Esophagus (tissue), 2 donors: ENCODE data around the gene NKX1-1. TPM values are rescaled to one million over a fixed set of nuclear protein-coding genes. Genes with fewer than 3 reads are reported as not detected.

Experiments used
- H3K27ac ChIP-seq, 2 donors: one replicate each; pipeline ENCODE4 v1.5.1; 2013; ENCODE audit warnings: low read depth in 2 of 2, mild to moderate bottlenecking in 2 of 2, inconsistent platforms in 1 of 2, low read length in 1 of 2, moderate library complexity in 1 of 2
- H3K27me3 ChIP-seq, 2 donors: one replicate each; pipeline ENCODE4 v1.6.1; 2013; ENCODE audit warnings: low read length in 2 of 2, control low read depth in 1 of 2, mild to moderate bottlenecking in 1 of 2; ENCODE audit not compliant: insufficient read depth in 2 of 2, control insufficient read depth in 1 of 2
- H3K36me3 ChIP-seq, 2 donors: one replicate each; pipeline ENCODE4 v1.6.1; 2013; ENCODE audit warnings: low read length in 1 of 2; ENCODE audit not compliant: control insufficient read depth in 2 of 2, insufficient read depth in 2 of 2
- H3K4me1 ChIP-seq, 2 donors: one replicate each; pipeline ENCODE4 v1.6.1; 2013; ENCODE audit warnings: low read length in 1 of 2; ENCODE audit not compliant: control insufficient read depth in 2 of 2, insufficient read depth in 2 of 2
- H3K4me3 ChIP-seq, 2 donors: one replicate each; pipeline ENCODE4 v1.5.1; 2013; ENCODE audit warnings: low read length in 2 of 2, mild to moderate bottlenecking in 2 of 2, low read depth in 1 of 2, moderate library complexity in 1 of 2
- H3K9me3 ChIP-seq, 2 donors: one replicate each; pipeline ENCODE4 v1.6.1; 2013; ENCODE audit warnings: mild to moderate bottlenecking in 2 of 2, low read depth in 1 of 2, low read length in 1 of 2, moderate library complexity in 1 of 2; ENCODE audit not compliant: control insufficient read depth in 2 of 2, insufficient read depth in 1 of 2
- WGBS, 2 donors: extraction: QIAGEN DNeasy Blood & Tissue Kit; methylation state at CpG; one replicate each; pipeline ENCODE4 v1.1.7; 2013; 5-methylcytosine and 5-hydroxymethylcytosine counted together
- polyA plus RNA-seq, 2 donors: library from polyadenylated mRNA; stranded (reverse); fragments of 200-250 nt; gene quantifications; one replicate each; pipeline ENCODE4 v1.2.3, GENCODE V29; 2013
- donor health status: healthy with polysubstance abuse.
- donor health status: Bipolar disorder and iron deficiency.

The NKX1-1 gene
- not detected for polyA plus RNA-seq

DNA sequence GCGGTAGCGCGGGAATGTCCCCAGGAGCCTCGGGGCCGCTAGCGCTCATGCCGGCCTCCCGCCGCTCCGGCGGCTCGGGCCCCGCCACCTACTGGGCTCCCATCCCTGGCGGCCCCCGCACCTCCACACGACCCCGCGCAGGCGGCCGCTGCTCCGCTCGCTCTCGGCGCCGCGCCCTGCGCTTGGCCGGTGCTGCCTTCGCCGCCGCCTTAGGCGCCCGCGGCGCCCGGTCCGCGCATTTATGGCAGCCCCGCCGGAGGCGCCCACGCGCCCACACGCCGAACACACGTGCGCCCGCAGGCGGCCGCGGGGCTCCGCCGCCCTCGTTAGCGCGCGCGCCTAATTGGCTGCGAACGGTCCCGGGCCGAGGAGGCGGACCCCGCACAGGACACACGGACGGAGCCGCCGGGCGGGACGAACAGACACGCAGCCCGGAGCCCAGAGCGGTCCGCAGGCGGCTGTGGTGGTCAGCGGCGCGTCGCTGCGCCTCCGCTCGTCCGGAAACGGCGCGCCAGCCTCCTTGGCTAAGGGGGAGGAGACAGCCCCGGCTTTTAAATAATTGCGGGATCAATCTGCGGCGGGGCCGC is at the start of gene NKX1-1:
Gene NKX1-1 (minus strand): TSS at position 49 of the 587 bp plus-strand sequence. CDS start 0 bp downstream, at position 49.
- no peak within 1 kb of the TSS for H3K4me3 ChIP-seq
- WGBS, 2 donors = 2 to 7% methylated on average over 30 to 91 of the region's 91 CpGs
- H3K4me1 ChIP-seq = peaks cover 9 to 20% of the 10 kb centered on the region in 2 donors

DNA sequence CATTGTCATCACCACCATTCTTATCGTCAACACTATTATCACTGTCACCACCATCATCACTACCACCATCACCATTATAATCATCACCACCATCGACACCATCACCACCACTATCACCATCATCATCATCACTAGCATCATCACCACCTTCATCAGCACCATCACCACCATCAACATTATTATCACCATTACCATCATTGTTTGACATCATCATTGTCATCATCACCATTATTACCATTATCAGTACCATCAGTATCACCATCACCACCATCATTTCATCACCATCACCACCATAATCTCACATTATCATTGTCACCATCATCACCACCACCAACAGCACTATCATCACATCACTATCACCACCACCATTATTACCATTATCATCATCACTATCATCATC is 47.5 kb upstream of the NKX1-1 start:
- H3K27ac ChIP-seq = no peak overlapping the region
- WGBS, 2 donors = 86 to 94% methylated on average over 2 of the region's 2 CpGs
- H3K36me3 ChIP-seq = no peaks in the 10 kb centered on the region
- H3K9me3 ChIP-seq = peaks cover 0 to 7% of the 10 kb centered on the region in 2 donors
- no peaks in the 10 kb centered on the region for H3K4me1 ChIP-seq
- H3K27me3 ChIP-seq = peaks cover 0 to 3% of the 10 kb centered on the region in 2 donors
- H3K4me3 ChIP-seq = no peak overlapping the region

More for the DNA sequence above, at the start of gene NKX1-1:
- Histone ChIP-seq H3K36me3 (no peaks in the 10 kb centered on the region), H3K27me3 (peaks cover 8 to 51% of the 10 kb centered on the region in 2 donors), H3K27ac (no peak within 1 kb of the TSS), H3K9me3 (peaks cover 0 to 8% of the 10 kb centered on the region in 2 donors)

DNA sequence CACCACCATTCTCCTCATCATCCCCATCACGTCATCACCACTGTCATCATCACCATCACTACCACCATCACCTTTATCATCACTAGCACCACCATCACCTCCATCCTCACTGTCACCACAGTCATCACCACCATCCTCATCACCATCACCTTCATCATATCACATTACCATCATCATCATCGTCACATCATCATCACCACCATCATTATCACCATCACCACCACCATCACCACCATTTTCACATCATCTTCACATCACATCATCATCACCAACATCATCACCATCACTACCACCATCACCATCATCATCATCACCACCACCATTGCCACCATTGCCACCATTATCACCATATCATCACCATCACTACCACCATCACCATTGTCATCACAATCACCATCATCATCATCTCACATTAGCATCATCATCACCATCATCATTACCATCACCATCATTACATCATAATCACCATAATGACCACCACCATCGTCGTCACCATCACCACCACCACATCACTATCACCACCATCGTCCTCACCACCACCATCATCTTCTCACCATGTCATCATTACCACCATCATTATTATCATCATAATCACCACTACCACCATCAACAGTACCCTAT is 46.3 kb upstream of the NKX1-1 start:
- 60 to 71% methylated on average over 5 of the region's 5 CpGs for WGBS, 2 donors
- Histone ChIP-seq H3K36me3 (no peaks in the 10 kb centered on the region), H3K4me1 (no peaks in the 10 kb centered on the region), H3K27ac (no peak overlapping the region), H3K27me3 (peaks cover 0 to 3% of the 10 kb centered on the region in 2 donors), H3K9me3 (peaks cover 0 to 7% of the 10 kb centered on the region in 2 donors), H3K4me3 (no peak overlapping the region)

DNA sequence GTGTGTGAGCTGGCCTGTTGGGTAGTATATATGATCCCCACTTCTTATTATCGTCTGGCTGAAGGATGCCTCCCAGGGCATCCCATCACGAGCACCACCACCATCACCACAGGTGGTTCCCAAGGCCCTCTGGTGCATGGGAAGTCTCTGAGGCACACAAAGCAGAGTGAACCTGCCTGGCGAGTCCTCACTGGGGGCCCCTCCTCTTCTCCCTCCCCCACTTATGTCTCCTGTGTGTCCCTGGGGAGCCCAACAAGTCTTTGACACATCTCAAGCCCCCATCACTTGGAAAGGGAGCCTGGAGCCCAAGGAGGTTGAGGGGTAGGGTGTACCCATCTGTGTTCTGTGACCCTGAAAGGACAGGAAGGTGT is 45.5 kb upstream of the NKX1-1 start:
- H3K4me3 ChIP-seq = no peak overlapping the region
- H3K27ac ChIP-seq = no peak overlapping the region
- no peaks in the 10 kb centered on the region for H3K36me3 ChIP-seq
- H3K27me3 ChIP-seq = peaks cover 0 to 3% of the 10 kb centered on the region in 2 donors
- H3K4me1 ChIP-seq = peaks cover 0 to 2% of the 10 kb centered on the region in 2 donors
- WGBS, 2 donors = 65 to 70% methylated on average over 3 of the region's 3 CpGs
- H3K9me3 ChIP-seq = peaks cover 0 to 7% of the 10 kb centered on the region in 2 donors

DNA sequence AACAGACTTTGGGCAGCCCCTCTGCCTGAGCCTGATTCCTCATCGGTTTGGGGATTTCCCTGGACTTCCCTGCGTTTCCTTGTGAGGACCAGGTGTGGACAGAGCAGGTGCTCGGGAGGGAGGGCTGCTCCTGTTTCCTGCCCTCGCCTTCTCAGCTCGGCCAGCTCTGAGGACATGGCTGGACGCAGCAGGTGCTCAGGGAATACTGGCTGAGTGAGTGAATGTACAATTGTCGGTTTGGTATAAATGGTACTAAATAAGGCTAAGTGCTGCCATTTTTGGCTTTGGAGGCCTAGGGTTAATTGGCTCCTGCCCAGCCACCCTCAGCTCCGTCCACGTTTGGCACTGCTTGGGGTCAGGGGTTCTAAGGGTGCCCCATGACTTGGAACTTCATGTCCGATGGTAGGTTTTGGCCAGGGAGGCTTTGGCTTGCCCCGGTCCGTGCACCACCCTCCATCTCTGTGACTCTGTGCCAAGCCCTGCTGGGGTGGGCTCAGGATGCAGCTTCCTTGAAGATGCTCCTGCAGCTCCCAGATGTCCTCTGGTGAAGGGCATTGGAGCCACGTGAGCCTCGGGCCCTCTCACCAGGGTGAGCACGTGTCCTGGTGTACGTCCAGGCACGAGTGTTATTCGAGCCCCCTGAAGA is 45.0 kb upstream of the NKX1-1 start:
- Histone ChIP-seq H3K4me1 (peaks cover 0 to 2% of the 10 kb centered on the region in 2 donors), H3K27me3 (no peaks in the 10 kb centered on the region), H3K36me3 (no peaks in the 10 kb centered on the region), H3K27ac (no peak overlapping the region), H3K9me3 (peaks cover 0 to 7% of the 10 kb centered on the region in 2 donors), H3K4me3 (no peak overlapping the region)
- 72 to 79% methylated on average over 18 of the region's 18 CpGs for WGBS, 2 donors

DNA sequence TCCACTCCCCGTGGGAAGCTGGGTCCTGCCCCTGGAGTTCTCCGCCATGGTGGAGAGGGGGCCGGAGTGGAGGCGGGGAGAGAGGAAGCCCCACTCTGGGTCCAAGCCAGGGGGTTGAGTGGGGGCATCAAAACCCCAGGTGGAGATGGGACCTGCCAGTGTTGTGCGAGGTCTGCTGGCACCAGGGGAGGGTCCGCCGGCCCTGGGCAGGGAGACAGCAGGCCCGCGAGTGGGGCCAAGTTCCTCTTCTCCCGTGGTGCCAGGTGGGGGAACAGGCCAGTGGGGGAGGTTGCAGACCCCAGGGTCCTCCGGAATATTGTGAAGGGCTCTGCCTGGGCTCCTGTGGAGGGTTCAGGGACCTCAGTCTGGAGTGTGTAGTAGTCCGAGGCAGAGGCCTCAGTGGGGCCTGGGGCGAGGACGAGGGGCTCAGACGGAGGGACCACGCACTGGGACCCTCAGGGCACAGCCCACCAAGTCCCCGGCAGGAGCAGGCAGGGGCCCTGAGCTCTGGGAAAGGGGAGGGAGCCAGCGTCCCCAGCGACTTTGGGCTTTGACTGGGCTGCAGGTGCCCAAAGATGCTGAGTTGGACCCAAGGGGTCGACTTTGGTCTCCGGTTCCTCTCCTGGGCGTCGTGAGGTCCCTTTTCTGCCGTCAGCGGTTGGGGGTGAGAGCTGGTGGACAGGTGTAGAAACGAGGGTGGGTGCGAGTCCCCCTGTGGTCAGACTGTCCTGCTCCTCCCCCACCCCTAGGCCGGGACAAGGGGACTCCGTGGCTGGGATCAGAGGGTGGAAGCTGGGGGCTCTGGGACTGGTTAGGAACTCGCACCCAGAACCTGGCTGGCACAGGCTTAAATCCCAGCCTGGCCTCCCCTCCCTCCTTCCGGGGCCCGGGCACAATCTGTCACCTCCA is 43.8 kb upstream of the NKX1-1 start:
- Histone ChIP-seq H3K36me3 (no peaks in the 10 kb centered on the region), H3K4me1 (peaks cover 0 to 2% of the 10 kb centered on the region in 2 donors), H3K4me3 (no peak overlapping the region), H3K27me3 (no peaks in the 10 kb centered on the region), H3K27ac (no peak overlapping the region), H3K9me3 (peaks cover 0 to 7% of the 10 kb centered on the region in 2 donors)
- 80 to 81% methylated on average over 26 to 32 of the region's 32 CpGs for WGBS, 2 donors

DNA sequence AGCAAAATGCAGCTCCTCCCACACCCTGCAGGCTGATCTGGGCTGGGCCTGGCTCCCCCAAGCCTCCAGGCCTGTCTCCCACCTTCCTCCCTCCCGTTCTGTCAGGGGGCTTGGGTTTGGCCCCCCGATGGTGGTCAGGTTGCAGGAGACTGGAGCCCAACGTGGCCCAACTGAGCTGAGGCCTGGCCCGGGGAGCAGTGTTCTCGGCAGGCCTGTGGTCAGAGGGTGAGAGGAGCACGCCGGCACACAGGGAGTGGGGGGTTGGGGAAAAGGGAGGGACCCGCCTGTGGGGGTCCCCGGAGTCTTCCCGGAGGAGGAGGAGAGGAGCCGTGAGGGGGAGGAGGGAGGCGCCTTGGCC is 43.2 kb upstream of the NKX1-1 start:
- Histone ChIP-seq H3K9me3 (peaks cover 0 to 7% of the 10 kb centered on the region in 2 donors), H3K27me3 (no peaks in the 10 kb centered on the region), H3K27ac (no peak overlapping the region), H3K4me3 (no peak overlapping the region), H3K36me3 (no peaks in the 10 kb centered on the region), H3K4me1 (peaks cover 0 to 2% of the 10 kb centered on the region in 2 donors)
- 53 to 60% methylated on average over 12 of the region's 12 CpGs for WGBS, 2 donors

DNA sequence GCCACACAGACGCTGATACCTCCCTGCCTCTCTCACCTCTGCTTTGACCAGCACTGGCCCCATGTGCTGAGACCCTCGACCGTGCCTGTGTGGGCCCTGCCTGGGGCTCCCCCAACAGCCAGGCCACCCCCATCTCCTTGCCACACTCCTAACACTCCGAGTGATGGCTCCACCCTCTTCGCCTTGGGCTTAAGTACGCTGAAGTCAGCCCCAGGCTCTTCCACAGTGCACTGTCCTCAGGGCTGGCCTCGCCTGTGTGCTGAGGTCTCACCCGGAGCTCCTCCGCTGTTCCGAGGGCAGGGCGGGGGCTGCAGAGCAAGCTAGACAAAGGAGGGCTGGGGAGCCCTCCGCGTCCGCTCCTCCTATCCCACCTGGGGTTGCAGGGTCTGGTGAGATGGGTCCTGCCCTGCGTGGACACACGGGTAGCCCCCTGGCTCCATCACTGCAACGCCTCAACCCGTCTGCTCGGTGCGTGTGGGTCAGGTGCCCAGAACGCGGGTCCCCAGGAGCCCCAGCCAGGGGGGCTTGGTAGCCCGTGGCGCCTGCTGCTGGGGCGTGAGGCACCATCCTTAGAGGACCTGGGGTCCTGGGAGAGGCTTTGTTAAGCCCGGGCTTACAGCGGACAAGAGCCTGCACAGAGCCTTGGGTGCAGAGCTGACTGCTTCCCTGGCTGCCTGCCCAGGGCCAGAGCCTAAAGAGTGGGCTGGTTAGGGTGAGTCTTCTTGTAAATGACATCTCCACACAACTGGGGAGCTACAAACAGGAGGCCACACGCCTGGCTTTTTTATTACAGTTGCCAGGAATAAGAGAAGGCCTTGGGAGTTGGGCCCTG is 42.6 kb upstream of the NKX1-1 start:
- WGBS, 2 donors = 74 to 76% methylated on average over 27 to 28 of the region's 28 CpGs
- H3K27ac ChIP-seq = no peak overlapping the region
- peaks cover 0 to 2% of the 10 kb centered on the region in 2 donors for H3K4me1 ChIP-seq
- H3K4me3 ChIP-seq = no peak overlapping the region
- H3K27me3 ChIP-seq = no peaks in the 10 kb centered on the region
- H3K9me3 ChIP-seq = peaks cover 0 to 7% of the 10 kb centered on the region in 2 donors
- H3K36me3 ChIP-seq = no peaks in the 10 kb centered on the region
